ENCODE measurements around the gene SLC7A14. TPM values are rescaled to one million over a fixed set of nuclear protein-coding genes. Genes with fewer than 3 reads are reported as not detected.

SLC7A14 gene
- total RNA-seq, 1 donor from 2014 or later = not detected

GRCh38 chr3:170539897-170540296 lies 46.0 kb downstream of the SLC7A14 start:
- no peaks in the 10 kb centered on the region for H3K9me3 ChIP-seq (ENCODE audit: low read depth)
- Mint-ChIP-seq H3K27me3 (ENCODE audit: insufficient read depth, low read depth) (peaks cover 2% of the 10 kb centered on the region), H3K27ac (no peak overlapping the region), H3K36me3 (no peaks in the 10 kb centered on the region), H3K4me3 (no peak overlapping the region), H3K4me1 (no peaks in the 10 kb centered on the region), H3K9me3 (no peaks in the 10 kb centered on the region)
- H4K20me1 ChIP-seq (ENCODE audit: low read depth) = no peaks in the 10 kb centered on the region
- H3K27me3 ChIP-seq = no peaks in the 10 kb centered on the region
- H3F3A ChIP-seq (ENCODE audit: low read depth) = no peaks in the 10 kb centered on the region
- TF ChIP-seq EZH2phosphoT487 (IDR thresholded peaks at IDR 0.05) (no peak), EZH2 (IDR thresholded peaks at IDR 0.05) (no peak), CTCF (IDR thresholded peaks at IDR 0.05) (no peak)
- H3K36me3 ChIP-seq = no peaks in the 10 kb centered on the region
- no peak overlapping the region for H3K9ac ChIP-seq
- H3K79me2 ChIP-seq (ENCODE audit: low read depth) = no peaks in the 10 kb centered on the region
- no peak overlapping the region for H3K4me2 ChIP-seq
- H3K4me1 ChIP-seq = no peaks in the 10 kb centered on the region
- H3K27ac ChIP-seq = no peak overlapping the region
- DNase-seq (ENCODE audit: low spot score) = no peak
- H2AFZ ChIP-seq (replicated peaks) = no peak overlapping the region
- H3K4me3 ChIP-seq = no peak overlapping the region

GRCh38 chr3:170536712-170537111 lies 49.2 kb downstream of the SLC7A14 start:
- H3K36me3 ChIP-seq = no peaks in the 10 kb centered on the region
- no peak overlapping the region for H3K27ac ChIP-seq
- H3K4me1 Mint-ChIP-seq = no peaks in the 10 kb centered on the region
- no peak overlapping the region for H3K27ac Mint-ChIP-seq
- H4K20me1 ChIP-seq (ENCODE audit: low read depth) = no peaks in the 10 kb centered on the region
- no peak for DNase-seq (ENCODE audit: low spot score)
- H3K4me3 Mint-ChIP-seq = no peak overlapping the region
- no peak overlapping the region for H3K9ac ChIP-seq
- no peaks in the 10 kb centered on the region for H3K79me2 ChIP-seq (ENCODE audit: low read depth)
- H3K27me3 Mint-ChIP-seq (ENCODE audit: insufficient read depth, low read depth) = peaks cover 2% of the 10 kb centered on the region
- no peak overlapping the region for H2AFZ ChIP-seq (replicated peaks)
- H3K9me3 Mint-ChIP-seq = no peaks in the 10 kb centered on the region
- TF ChIP-seq CTCF (IDR thresholded peaks at IDR 0.05) = no peak
- TF ChIP-seq EZH2 (IDR thresholded peaks at IDR 0.05) = no peak
- no peaks in the 10 kb centered on the region for H3K27me3 ChIP-seq
- no peak overlapping the region for H3K4me2 ChIP-seq
- H3F3A ChIP-seq (ENCODE audit: low read depth) = no peaks in the 10 kb centered on the region
- no peaks in the 10 kb centered on the region for H3K4me1 ChIP-seq
- H3K9me3 ChIP-seq (ENCODE audit: low read depth) = no peaks in the 10 kb centered on the region
- H3K36me3 Mint-ChIP-seq = no peaks in the 10 kb centered on the region
- H3K4me3 ChIP-seq = no peak overlapping the region

- H3K4me2 ChIP-seq = no peak overlapping the region
- no peaks in the 10 kb centered on the region for H3K36me3 Mint-ChIP-seq
- no peaks in the 10 kb centered on the region for H3F3A ChIP-seq (ENCODE audit: low read depth)
- H3K79me2 ChIP-seq (ENCODE audit: low read depth) = no peaks in the 10 kb centered on the region
- no peaks in the 10 kb centered on the region for H4K20me1 ChIP-seq (ENCODE audit: low read depth)
- H3K9ac ChIP-seq = no peak overlapping the region
- no peaks in the 10 kb centered on the region for H3K9me3 Mint-ChIP-seq
- no peaks in the 10 kb centered on the region for H3K36me3 ChIP-seq
- H3K27ac Mint-ChIP-seq = no peak overlapping the region
- no peaks in the 10 kb centered on the region for H3K27me3 ChIP-seq
- no peaks in the 10 kb centered on the region for H3K4me1 ChIP-seq
- H3K4me3 ChIP-seq = no peak overlapping the region
- H3K9me3 ChIP-seq (ENCODE audit: low read depth) = no peaks in the 10 kb centered on the region
- no peak overlapping the region for H2AFZ ChIP-seq (replicated peaks)
- TF ChIP-seq EZH2 (IDR thresholded peaks at IDR 0.05) = no peak
- TF ChIP-seq EZH2phosphoT487 (IDR thresholded peaks at IDR 0.05) = no peak
- no peak for TF ChIP-seq CTCF (IDR thresholded peaks at IDR 0.05)
- DNase-seq (ENCODE audit: low spot score) = no peak
- H3K4me3 Mint-ChIP-seq = no peak overlapping the region
- H3K4me1 Mint-ChIP-seq = peaks cover 7% of the 10 kb centered on the region
- H3K27ac ChIP-seq = no peak overlapping the region
- H3K27me3 Mint-ChIP-seq (ENCODE audit: insufficient read depth, low read depth) = peaks cover 4% of the 10 kb centered on the region
These were observed 51.6 kb downstream of the SLC7A14 start for GRCh38 chr3:170534227-170534626.

- Histone ChIP-seq H3K27me3 (no peaks in the 10 kb centered on the region), H3K4me2 (no peak overlapping the region), H3K79me2 (ENCODE audit: low read depth) (no peaks in the 10 kb centered on the region), H2AFZ (replicated peaks) (no peak overlapping the region), H3K36me3 (no peaks in the 10 kb centered on the region), H3K4me1 (no peaks in the 10 kb centered on the region), H3K9ac (no peak overlapping the region), H3F3A (ENCODE audit: low read depth) (no peaks in the 10 kb centered on the region), H4K20me1 (ENCODE audit: low read depth) (no peaks in the 10 kb centered on the region), H3K27ac (no peak overlapping the region), H3K4me3 (no peak overlapping the region), H3K9me3 (ENCODE audit: low read depth) (no peaks in the 10 kb centered on the region)
- peaks cover 2% of the 10 kb centered on the region for H3K27me3 Mint-ChIP-seq (ENCODE audit: insufficient read depth, low read depth)
- no peak overlapping the region for H3K27ac Mint-ChIP-seq
- no peaks in the 10 kb centered on the region for H3K36me3 Mint-ChIP-seq
- H3K4me3 Mint-ChIP-seq = no peak overlapping the region
- no peaks in the 10 kb centered on the region for H3K9me3 Mint-ChIP-seq
- H3K4me1 Mint-ChIP-seq = peaks cover 7% of the 10 kb centered on the region
- TF ChIP-seq EZH2 (IDR thresholded peaks at IDR 0.05) = no peak
- TF ChIP-seq CTCF (IDR thresholded peaks at IDR 0.05) = no peak
- TF ChIP-seq EZH2phosphoT487 (IDR thresholded peaks at IDR 0.05) = no peak
- DNase-seq (ENCODE audit: low spot score) = no peak
These were observed 53.3 kb downstream of the SLC7A14 start for GRCh38 chr3:170532573-170532972.

Data from neural progenitor cell (in vitro differentiated cells).